Keratinocyte (primary cell): ENCODE results near the gene ERVH48-1. TPM values are rescaled to one million over a fixed set of nuclear protein-coding genes. Genes with fewer than 3 reads are reported as not detected.

Experiments
- DNase-seq: peaks from one replicate; pipeline ENCODE4 v3.0.0-alpha.2; 2011; ENCODE audit warnings: low read depth, missing footprints, low spot score
- FAIRE-seq: peaks from 2 replicates; lab custom pipeline; 2011; peaks lifted over from hg19 to GRCh38; lab: Jason Lieb, UNC
- H2AFZ ChIP-seq: 2 replicates; pipeline ENCODE4 v1.6.0; 2012; ENCODE audit warnings: low read length, control low read depth, inconsistent platforms; ENCODE audit not compliant: control insufficient read depth
- H3K27ac ChIP-seq: 2 replicates; pipeline ENCODE4 v1.5.1; 2011; ENCODE audit warnings: low read length; ENCODE audit not compliant: control insufficient read depth, insufficient read depth
- H3K27me3 ChIP-seq: 3 replicates; pipeline ENCODE4 v1.6.0; 2011; ENCODE audit warnings: low read length; ENCODE audit not compliant: control insufficient read depth, insufficient read depth; ENCODE audit errors: extremely low read depth
- H3K36me3 ChIP-seq, 2 experiments: 2 replicates in 1 of 2; 3 replicates in 1 of 2; pipeline ENCODE4 v1.5.1; 2011; ENCODE audit warnings: low read length in 2 of 2, mild to moderate bottlenecking in 1 of 2; ENCODE audit not compliant: control insufficient read depth in 2 of 2, insufficient read depth in 2 of 2; ENCODE audit errors: extremely low read depth in 1 of 2
- H3K4me1 ChIP-seq: 3 replicates; pipeline ENCODE4 v1.5.1; 2011; ENCODE audit warnings: low read length; ENCODE audit not compliant: control insufficient read depth, insufficient read depth; ENCODE audit errors: extremely low read depth
- H3K4me2 ChIP-seq: 3 replicates; pipeline ENCODE4 v1.6.0; 2011; ENCODE audit warnings: low read depth, low read length; ENCODE audit not compliant: control insufficient read depth, insufficient read depth; ENCODE audit errors: extremely low read depth
- H3K4me3 ChIP-seq, 3 experiments: fragments of 200-600 bp in 1 of 3; sonication (generic) in 1 of 3; 2 replicates in 2 of 3; 3 replicates in 1 of 3; pipeline ENCODE4 v1.5.1; 2011 to 2016; ENCODE audit warnings: low read length in 3 of 3, mild to moderate bottlenecking in 3 of 3, control low read depth in 2 of 3, inconsistent platforms in 1 of 3, low read depth in 1 of 3, mixed read lengths in 1 of 3, mixed run types in 1 of 3, moderate library complexity in 1 of 3; ENCODE audit not compliant: control insufficient read depth in 2 of 3, insufficient read depth in 2 of 3; ENCODE audit errors: extremely low read depth in 1 of 3
- H3K79me2 ChIP-seq: 2 replicates; pipeline ENCODE4 v1.6.0; 2012; ENCODE audit warnings: low read length; ENCODE audit not compliant: control insufficient read depth, insufficient read depth
- H3K9ac ChIP-seq: 3 replicates; pipeline ENCODE4 v1.6.0; 2011; ENCODE audit warnings: low read length; ENCODE audit not compliant: control insufficient read depth, insufficient read depth; ENCODE audit errors: extremely low read depth
- H3K9me1 ChIP-seq: 3 replicates; pipeline ENCODE4 v1.6.0; 2011; ENCODE audit warnings: low read length; ENCODE audit not compliant: control insufficient read depth, insufficient read depth; ENCODE audit errors: extremely low read depth
- H3K9me3 ChIP-seq: 2 replicates; pipeline ENCODE4 v1.5.1; 2012; ENCODE audit warnings: low read depth, low read length; ENCODE audit not compliant: control insufficient read depth
- H4K20me1 ChIP-seq: 3 replicates; pipeline ENCODE4 v1.6.0; 2011; ENCODE audit warnings: low read length; ENCODE audit not compliant: control insufficient read depth, insufficient read depth; ENCODE audit errors: extremely low read depth
- CTCF ChIP-seq, 3 experiments: IDR thresholded peaks in 1 of 3; conservative IDR thresholded peaks in 1 of 3; optimal IDR thresholded peaks in 1 of 3; 2 replicates in 2 of 3; 3 replicates in 1 of 3; pipeline versions ENCODE3 to v1.5.1; 2011; ENCODE audit warnings: low read length in 3 of 3, mild to moderate bottlenecking in 3 of 3, moderate library complexity in 2 of 3, control low read depth in 1 of 3, inconsistent platforms in 1 of 3; ENCODE audit not compliant: insufficient read depth in 2 of 3; ENCODE audit errors: extremely low read depth in 1 of 3
- EZH2 ChIP-seq: IDR thresholded peaks from one replicate; pipeline ENCODE4 v1.6.1; 2012; ENCODE audit warnings: inconsistent platforms, mild to moderate bottlenecking, low read length, moderate library complexity
- dilution Hi-C: fragments of 300-500 bp; cut with MboI; formaldehyde crosslinking; loops from one replicate; pipeline ENCODE4 v1.7.0; 2020; ENCODE audit warnings: low sequenced_read_pairs; ENCODE audit not compliant: extremely low pct_ligation_motif_present
- polyA plus RNA-seq, 5 experiments: library from polyadenylated mRNA; depleted of rRNA in 3 of 5; stranded (reverse) in 3 of 5; stranded (forward) in 1 of 5; unstranded in 1 of 5; fragments of >200 nt; gene quantifications; 1 replicate in 1 of 5; 2 replicates in 3 of 5; 3 replicates in 1 of 5; pipeline versions ENCODE4 v1.2.1 to v1.2.3, GENCODE V29; 2011 to 2012; ENCODE audit warnings: missing spikeins in 2 of 5, low read depth in 1 of 5, low replicate concordance in 1 of 5

Gene ERVH48-1
- polyA plus RNA-seq, 1 donor (not counting 4 experiments of a cell fraction or from before 2014, with no cell fraction given) = 0.03 TPM

DNA sequence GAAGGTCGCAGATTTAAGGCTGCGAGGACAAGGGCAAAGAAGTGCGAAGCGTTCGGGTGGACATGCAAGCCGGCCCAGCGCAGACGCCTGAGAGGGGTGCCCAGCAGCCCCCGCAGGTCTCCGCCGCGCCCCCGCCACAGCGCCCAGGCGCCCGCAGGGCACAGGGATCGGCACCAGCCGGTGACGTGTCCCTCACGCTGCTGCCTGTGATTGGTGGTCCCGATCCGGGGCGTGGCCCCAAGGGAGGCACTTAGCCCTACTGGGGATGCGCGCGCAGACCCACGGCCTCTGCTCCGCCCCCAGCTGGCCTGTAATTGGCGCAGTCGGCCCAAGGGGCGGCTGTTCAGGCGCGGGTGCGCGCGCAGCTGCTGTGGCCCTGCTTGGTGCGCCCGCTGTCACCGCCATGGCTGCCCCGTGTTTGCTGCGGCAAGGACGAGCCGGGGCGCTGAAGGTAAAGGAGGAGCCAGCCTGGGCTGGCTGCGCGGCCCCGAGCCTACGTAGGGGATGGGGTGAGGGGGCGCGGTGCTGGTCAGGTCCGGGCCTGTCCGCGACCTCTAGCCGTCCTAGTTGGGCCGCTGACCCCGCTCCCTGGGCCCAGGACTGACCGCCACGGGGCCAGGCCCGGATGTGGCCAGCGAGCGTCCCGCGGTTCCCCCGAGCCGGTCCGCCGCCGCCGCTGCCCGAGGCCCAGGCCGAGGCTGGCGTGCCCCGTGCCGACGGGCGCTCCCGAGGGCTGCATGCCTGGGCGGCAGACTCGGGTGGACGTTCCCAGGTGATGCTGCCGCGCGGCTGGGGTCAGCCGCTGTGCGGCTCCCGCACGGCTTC, 32.3 kb downstream of the ERVH48-1 start, which contains the start of gene NDUFV3:
NDUFV3 (plus strand) TSS at position 379 of the 825 bp plus-strand sequence; CDS start at position 404, 25 bp downstream.
- DNase-seq (peak; percentile 94), FAIRE-seq (peak; percentile 32)
- H3K9me3 ChIP-seq = no peaks in the 10 kb centered on the region
- H3K9me1 ChIP-seq = no peaks in the 10 kb centered on the region
- H3K27me3 ChIP-seq = no peaks in the 10 kb centered on the region
- TF ChIP-seq EZH2 (no peak), CTCF (optimal IDR thresholded peaks at IDR 0.05 in 1 of 3, IDR thresholded peaks at IDR 0.05 in 1 of 3, conservative IDR thresholded peaks at IDR 0.05 in 1 of 3; ENCODE audit: extremely low read depth in 1 of 3, insufficient read depth in 2 of 3, low read length in 3 of 3) (no peak)
- dilution Hi-C loops = no loop called here
- H3K9ac ChIP-seq = peak within 1 kb of the TSS; percentile 93
- peaks cover 6% of the 10 kb centered on the region for H3K4me1 ChIP-seq
- peak within 1 kb of the TSS; percentile 82 for H3K4me2 ChIP-seq
- peaks cover 2 to 5% of the 10 kb centered on the region in 2 experiments for H3K36me3 ChIP-seq
- H2AFZ ChIP-seq = peak within 1 kb of the TSS; percentile 79
- peak within 1 kb of the TSS; percentile 93 to 99 (median 99) for H3K4me3 ChIP-seq
- peaks cover 3% of the 10 kb centered on the region for H4K20me1 ChIP-seq
- peaks cover 32% of the 10 kb centered on the region for H3K79me2 ChIP-seq
- peak within 1 kb of the TSS; percentile 90 for H3K27ac ChIP-seq

- Histone ChIP-seq H2AFZ (peak overlapping the region; percentile 79), H4K20me1 (peaks cover 3% of the 10 kb centered on the region), H3K79me2 (peaks cover 32% of the 10 kb centered on the region), H3K4me1 (peaks cover 6% of the 10 kb centered on the region), H3K9me1 (no peaks in the 10 kb centered on the region), H3K27ac (peak overlapping the region; percentile 90), H3K27me3 (no peaks in the 10 kb centered on the region), H3K9ac (peak overlapping the region; percentile 93), H3K9me3 (no peaks in the 10 kb centered on the region), H3K4me2 (peak overlapping the region; percentile 78), H3K36me3 (peaks cover 2 to 5% of the 10 kb centered on the region in 2 experiments), H3K4me3 (peak overlapping the region; percentile 46 to 99 (median 93))
- DNase-seq (no peak), FAIRE-seq (no peak)
- no peak for TF ChIP-seq EZH2
- no peak for TF ChIP-seq CTCF (optimal IDR thresholded peaks at IDR 0.05 in 1 of 3, IDR thresholded peaks at IDR 0.05 in 1 of 3, conservative IDR thresholded peaks at IDR 0.05 in 1 of 3; ENCODE audit: extremely low read depth in 1 of 3, insufficient read depth in 2 of 3, low read length in 3 of 3)
- dilution Hi-C loops = no loop called here
These were observed 32.9 kb downstream of the ERVH48-1 start for GRCh38 chr21:42892582-42892930.
